Cardiac septum (tissue), 1 donor: ENCODE measurements around the gene PRRX1. TPM values are rescaled to one million over a fixed set of nuclear protein-coding genes. Genes with fewer than 3 reads are reported as not detected.

Experiments
- DNase-seq: peaks from one replicate; pipeline ENCODE4 v3.0.0-alpha.2; 2020; ENCODE audit warnings: low spot score
- intact Hi-C: fragments of 100-400 bp; cut with DNase I; formaldehyde crosslinking; loops from one replicate; pipeline ENCODE4 v1.14.0; 2022
- long read RNA-seq: library from polyadenylated mRNA; unstranded; transcript quantifications from one replicate; pipeline ENCODE4 v2.0.0, GENCODE V29; 2021
- total RNA-seq: library from RNA; stranded (reverse); fragmentation: NEBNext Ultra II Directional; extraction: Animal tissue kit (Norgen Biotek cat#: 25700); gene quantifications from one replicate; pipeline ENCODE4 v1.2.1, GENCODE V29; 2021
- donor health status: DM: no; HTN: no; CAD: no.

Gene PRRX1
- total RNA-seq = 124 TPM
- long read RNA-seq, full-length matches to known transcripts = 108 of 159 reads
- long read RNA-seq, partial matches to known transcripts = 4 of 159 reads
- long read RNA-seq, other reads (novel, unspliced or antisense) = 47 of 159 reads

DNA sequence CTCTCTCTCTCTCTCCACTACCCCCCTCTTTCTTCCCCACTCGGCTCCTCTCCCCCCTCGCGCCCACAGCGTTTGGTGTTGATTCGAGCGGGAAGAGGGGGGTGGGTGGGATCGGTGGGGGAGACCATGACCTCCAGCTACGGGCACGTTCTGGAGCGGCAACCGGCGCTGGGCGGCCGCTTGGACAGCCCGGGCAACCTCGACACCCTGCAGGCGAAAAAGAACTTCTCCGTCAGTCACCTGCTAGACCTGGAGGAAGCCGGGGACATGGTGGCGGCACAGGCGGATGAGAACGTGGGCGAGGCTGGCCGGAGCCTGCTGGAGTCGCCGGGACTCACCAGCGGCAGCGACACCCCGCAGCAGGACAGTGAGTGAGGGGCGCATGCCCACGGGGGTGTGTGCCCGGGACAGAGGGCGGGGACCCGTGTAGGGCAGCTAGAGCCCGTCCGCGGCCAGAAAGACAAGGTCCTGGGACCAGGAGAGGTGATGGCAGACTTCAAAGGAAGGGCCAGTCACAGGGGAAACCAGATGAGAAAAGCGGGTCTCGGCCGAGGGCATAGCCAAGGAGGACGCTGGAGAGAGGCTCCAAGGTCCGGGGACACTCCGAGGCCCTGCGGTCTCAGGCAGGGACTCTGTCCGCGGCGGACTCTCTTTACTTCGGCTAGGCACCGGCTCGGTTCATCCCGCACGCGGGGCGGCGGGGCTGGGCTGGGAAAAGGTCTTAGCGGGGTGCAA is at the start of gene PRRX1:
Gene PRRX1 (plus strand): TSS at position 39 of the 735 bp plus-strand sequence. CDS start 88 bp downstream, at position 127.
- no peak for DNase-seq
- intact Hi-C loops = loop anchor here (2.0 to 10.0 kb wide), 8 partner anchors 35 to 739 kb away; partner anchors contain the start of gene GORAB

DNA sequence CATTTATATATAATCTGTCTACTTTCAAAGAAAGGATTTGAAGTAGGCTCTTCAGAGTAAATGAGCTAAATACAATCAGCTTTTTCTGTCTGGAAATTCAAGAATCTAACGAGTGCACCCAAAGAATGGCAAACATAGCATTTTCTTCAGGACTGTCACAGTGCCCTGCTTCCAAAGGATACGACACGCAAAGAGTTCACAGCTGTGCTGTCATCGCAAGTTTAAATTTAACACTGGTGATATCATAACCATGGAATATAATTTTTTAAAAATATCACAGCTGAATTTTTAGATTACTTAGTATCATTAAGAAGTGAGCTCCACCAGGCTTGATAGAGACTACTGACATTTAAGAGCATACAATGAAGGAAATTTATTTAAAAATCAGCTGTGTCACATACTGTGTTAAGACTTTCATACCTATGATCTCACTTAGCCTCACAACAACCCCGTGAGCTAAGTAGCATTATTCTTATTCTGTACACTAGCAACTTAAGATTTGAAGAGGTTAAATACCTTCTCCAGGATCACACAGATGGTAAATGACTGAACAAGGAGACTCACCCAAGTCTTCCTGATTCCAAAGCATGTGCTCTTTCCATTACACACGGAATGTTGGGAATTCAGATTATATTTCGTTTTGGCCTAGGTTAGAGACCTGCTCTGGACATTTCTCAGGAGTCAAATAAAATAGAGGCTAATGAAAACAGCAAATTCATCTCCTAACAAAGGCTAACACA is 46.2 kb upstream of the PRRX1 start:
- intact Hi-C loops = no loop called here
- DNase-seq = no peak

DNA sequence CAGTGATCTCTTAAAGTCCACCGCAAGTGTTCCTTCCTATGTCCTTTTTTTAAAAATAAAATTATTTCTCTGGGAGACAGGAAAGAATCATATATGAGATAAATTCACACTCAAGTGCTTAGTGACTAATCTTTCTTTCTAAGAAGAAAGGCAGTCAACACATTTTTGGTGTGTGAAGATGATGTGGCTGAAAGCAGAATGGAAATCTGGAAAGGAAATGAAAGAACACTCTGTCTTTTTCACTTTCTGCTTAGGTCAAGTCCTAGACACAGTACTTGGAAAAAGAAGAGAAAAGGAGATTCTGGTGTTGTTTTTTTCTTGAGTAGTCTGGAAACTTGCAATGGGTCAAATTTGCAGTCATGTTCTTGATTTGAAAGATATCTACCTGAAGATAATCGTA is 45.5 kb upstream of the PRRX1 start:
- intact Hi-C loops = no loop called here
- DNase-seq = no peak

DNA sequence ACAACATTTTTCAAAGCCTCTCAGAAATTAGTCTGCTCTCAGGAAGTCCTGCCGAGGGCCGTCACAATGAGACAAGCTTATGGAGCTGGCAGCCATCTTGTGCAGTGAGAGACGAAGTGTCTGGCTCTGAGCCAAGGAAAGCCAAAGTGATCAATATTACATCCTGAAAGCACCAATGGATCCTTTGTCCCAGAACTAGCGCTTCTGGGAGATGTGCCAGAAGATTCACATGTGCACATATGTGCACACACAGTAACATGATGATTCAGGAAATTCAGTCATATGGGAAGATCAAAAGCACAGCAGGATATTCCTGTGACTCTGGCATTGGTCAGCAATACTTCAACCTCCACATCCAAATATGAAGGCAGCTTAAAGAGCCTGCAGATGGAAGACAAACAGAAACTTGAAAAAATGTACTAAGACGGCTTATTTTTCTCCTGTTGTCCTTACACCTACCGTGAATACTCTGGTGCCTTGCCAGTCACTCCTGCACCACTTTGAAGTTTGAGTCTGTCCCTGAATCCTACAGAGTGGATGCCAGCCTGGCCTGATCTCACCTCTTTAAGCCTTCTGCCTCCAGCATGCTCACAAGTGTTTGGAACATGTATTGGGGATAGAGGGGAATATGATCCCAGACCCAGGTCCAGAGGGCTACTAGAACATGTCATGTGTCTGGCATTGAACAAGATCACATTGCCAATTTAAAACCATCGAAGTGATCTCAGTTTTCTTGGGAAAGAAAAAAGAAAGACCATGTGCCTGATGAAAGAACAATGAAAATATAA is 44.5 kb upstream of the PRRX1 start:
- intact Hi-C loops = no loop called here
- no peak for DNase-seq

DNA sequence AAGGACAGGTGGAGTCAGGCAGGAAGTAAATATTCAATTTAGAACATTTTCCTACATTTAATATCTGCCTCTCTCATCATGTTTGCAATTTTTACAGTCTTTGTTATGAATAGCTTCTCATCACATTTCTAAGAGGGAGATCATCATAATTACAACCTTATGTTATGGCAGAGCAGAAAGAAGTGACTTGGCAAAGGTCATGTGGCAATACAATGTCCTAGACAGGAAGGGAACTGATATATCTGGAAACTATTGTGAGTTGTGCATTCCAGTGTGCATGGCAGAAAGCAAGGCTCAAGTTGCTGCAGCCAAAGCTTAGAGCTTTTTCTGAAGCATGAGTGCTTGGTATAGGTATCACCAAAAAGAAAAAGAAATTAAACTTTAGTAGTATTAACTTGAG is 43.8 kb upstream of the PRRX1 start:
- intact Hi-C loops = no loop called here
- DNase-seq = no peak

DNA sequence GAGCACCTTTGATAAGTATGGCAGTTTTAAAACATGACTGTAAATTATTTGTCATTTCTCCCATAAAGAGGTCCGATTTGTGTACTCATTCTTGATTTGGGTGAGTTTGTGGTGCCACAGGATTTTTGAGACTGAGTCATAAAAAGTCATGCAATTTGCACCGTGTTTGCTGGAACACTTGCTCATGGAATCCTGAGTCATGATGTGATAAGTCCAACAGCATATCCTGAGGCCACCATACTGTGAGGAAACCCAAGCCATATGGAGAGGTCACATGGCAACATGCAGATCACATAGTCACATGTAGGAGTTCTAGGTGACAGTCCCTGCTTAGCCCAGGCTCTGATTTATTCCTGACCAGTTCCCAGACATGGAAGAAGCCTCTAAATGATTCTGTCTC is 40.8 kb upstream of the PRRX1 start:
- intact Hi-C loops = no loop called here
- DNase-seq = no peak

- DNase-seq = no peak
- intact Hi-C loops = no loop called here
Observed at GRCh38 chr1:170624146-170624545, 39.8 kb upstream of the PRRX1 start.

DNA sequence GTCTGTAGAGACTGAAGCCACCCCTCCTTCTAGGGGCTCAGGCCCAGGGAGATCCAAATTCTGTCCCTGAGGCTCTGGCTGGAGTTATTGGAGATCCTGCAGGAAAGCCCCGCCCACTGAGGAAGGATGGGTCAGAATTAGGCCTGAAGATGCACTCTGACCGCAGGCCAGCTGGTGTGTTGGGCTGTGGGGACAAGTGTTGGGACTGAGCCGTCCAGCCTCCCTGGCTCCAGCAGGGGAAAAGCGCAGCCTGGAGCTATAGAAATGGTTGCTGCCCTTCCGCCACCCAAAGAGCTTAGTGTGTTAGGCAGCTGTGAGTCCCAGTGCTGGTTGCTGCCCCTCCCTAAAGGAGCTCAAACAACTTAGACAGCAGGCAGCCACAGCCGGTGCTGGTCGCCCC is 33.0 kb upstream of the PRRX1 start:
- intact Hi-C loops = no loop called here
- no peak for DNase-seq

GRCh38 chr1:170634293-170634692 is 29.6 kb upstream of the PRRX1 start:
- intact Hi-C loops = no loop called here
- no peak for DNase-seq

- no peak for DNase-seq
- intact Hi-C loops = no loop called here
Observed at GRCh38 chr1:170634824-170635410, 29.0 kb upstream of the PRRX1 start.

GRCh38 chr1:170640581-170640980 is 23.4 kb upstream of the PRRX1 start:
- intact Hi-C loops = no loop called here
- no peak for DNase-seq

DNA sequence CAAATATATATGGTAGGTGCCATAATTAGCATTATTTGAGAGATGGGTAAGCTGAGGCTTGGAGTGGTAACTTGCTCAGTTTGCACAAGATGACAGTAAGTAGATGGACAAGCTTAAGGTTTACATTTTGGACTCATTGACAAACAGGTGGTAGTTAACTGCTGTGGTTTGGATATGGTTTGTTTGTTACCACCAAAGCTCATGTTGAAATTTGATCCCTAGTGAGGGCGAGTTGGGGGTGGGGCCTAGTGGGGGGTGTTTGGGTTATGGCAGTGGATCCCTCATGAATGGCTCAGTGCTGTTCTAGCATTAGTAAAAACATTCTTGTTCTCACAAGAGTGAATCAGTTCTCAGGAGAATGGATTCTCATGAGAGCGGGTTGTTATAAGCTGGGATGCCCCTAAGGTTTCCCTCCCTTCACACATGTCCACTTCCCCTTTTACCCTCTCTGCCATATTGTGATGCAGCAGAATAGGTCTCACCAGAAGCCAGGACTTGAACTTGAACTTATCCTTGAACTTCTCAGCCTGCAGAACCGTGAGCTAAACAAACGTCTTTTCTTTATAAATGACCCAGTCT is 6.6 kb upstream of the PRRX1 start:
- no peak for DNase-seq
- intact Hi-C loops = no loop called here

DNA sequence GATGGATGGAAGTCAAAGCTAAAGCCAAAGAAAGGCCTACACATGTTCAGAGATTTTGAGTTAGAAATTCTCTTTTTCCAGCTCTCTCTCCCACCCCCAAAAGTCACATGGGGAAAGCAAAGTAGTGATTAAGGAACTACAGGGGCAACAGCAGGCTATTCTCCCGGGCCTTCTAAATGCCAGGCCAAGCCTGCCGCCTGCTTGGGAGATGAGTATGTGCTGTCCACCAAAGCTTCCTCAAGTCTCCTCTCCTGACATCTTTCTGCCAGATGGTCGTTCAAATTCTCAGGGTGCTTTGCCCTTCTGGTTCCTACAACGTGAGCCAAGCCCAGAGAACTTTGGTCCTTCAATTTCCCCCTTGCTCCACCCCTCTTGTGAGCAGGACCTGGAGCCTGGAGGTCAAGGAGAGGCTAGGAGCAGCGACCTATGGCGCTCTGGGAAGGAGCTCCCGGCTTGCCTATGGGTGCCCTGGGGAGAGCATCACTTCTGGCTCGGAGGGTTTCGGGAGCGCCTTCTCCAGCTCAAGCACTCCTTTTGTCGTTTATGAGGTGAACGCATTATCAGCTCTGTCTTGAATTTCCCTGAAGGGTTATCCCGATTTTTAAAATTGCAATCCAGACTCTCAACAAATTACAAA is 4.4 kb upstream of the PRRX1 start:
- DNase-seq = no peak
- intact Hi-C loops = loop anchor here (5.0 to 10.0 kb wide), 5 partner anchors 108 to 735 kb away; no protein-coding TSS in a partner anchor

DNA sequence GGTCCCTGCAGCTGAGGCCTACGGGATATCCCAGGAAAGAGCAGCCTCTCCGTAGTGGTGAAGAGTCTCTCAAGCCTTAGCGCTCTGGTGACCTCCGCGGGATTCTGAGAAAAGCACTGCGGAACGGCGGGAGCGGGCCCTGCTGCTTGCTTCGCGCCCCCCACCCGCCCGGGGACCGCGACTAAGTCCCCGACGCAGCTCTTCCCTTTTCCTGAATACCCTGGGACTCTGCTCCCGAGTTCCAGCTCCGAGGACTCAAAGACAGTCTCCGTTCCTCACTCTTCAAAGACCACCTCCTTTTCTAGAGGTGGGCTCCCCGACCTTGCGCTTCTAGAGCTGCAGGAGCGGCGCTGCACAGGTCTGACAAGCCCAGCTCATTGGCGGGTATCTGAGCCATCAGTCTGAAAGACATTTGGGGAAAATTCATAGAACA is 3.6 kb upstream of the PRRX1 start:
- DNase-seq = no peak
- intact Hi-C loops = loop anchor here (5.0 to 10.0 kb wide), 5 partner anchors 107 to 735 kb away; no protein-coding TSS in a partner anchor

DNA sequence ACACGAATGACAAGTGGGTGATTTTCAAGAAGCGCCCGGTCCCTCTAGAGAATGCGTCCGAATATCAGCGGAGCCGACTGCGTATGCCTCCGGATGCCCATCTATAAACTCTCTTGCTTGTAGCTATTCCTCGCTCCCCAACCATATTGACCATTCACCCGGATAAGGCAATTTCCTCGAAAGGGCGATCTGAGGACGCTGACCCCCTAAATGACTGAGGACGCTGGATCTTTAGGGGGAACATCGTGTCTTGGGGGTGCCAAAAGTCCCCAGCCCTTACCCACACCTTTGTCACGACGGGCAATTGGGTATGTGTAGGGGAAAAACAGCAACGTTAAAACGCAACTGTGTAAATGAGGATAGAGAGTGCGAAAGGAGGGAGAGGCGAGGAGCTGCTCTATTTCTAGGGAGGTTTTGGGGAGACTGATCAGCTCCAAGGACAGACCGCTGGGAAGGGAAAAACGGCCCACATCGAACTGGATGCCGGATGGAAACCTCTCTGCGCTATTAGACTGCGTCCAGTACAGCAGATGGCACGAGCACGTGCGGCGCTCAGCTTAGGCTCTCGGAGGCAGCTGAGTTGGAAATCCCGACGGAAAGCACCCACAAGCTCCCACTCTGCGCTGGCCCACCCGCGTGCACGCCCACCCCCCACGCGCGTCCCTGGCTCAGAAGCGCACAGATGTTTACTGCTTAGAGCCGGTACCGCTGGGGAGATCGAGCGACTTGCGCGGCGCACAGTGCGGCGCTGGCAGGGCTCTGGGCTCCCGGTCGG is 2.9 kb upstream of the PRRX1 start:
- no peak for DNase-seq
- intact Hi-C loops = loop anchor here (5.0 to 10.0 kb wide), 5 partner anchors 106 to 736 kb away; no protein-coding TSS in a partner anchor

DNA sequence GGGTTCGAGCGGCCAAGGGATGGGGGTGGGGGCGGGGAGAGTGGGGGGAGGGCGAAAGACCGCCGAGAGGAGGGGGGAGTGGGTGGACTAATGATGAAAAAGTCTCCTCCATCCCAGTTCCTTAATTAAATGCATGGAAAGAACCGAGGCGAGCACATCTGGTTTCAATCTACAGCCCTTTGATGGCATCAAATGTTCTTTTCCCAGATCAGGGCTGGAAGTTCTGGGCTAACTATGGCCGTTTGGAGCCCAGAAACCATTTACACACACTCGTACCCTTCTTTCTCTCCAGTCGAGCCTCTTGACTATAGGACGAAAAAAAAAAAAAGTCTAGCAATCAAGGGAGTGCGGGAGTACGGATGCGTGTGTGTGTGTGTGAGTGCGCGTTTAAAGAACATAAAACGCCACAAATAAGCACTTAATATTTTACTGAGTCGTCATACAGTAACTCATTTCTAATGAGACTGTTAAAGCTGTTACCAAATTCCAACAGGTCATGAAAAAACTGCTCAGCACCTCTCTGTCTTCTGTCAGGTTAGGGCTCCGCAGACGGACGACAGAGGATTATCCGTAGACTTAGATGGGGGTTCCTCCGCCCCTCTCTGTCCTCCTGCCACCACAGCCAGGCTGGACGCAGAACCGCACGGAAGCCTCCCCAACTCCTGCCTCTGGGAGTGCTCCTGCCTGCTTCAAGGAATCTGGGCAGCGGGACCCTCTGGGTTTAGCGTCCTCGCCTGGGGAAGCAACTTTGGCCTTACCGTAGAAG is 2.1 kb upstream of the PRRX1 start:
- intact Hi-C loops = loop anchor here (5.0 to 10.0 kb wide), 5 partner anchors 105 to 737 kb away; no protein-coding TSS in a partner anchor
- DNase-seq = no peak
